ENCODE data around the gene ACTN2.

Gene ACTN2

GRCh38 chr1:236692128-236692527, 5.8 kb downstream of the ACTN2 start:
- DNase-seq = no peak

GRCh38 chr1:236692742-236693141, 6.4 kb downstream of the ACTN2 start:
- DNase-seq = no peak

GRCh38 chr1:236699366-236699765, 13.1 kb downstream of the ACTN2 start:
- DNase-seq = no peak

GRCh38 chr1:236700903-236701302, 14.6 kb downstream of the ACTN2 start:
- no peak for DNase-seq

- no peak for DNase-seq
Measured at GRCh38 chr1:236701782-236702181, 15.5 kb downstream of the ACTN2 start.

- no peak for DNase-seq
Measured at GRCh38 chr1:236702791-236703394, 16.6 kb downstream of the ACTN2 start.

GRCh38 chr1:236705771-236706170, 19.5 kb downstream of the ACTN2 start:
- no peak for DNase-seq

GRCh38 chr1:236706183-236706582, 19.9 kb downstream of the ACTN2 start:
- no peak for DNase-seq

- no peak for DNase-seq
Measured at GRCh38 chr1:236710328-236710892, 24.1 kb downstream of the ACTN2 start.

- DNase-seq = no peak
Measured at GRCh38 chr1:236716160-236716559, 29.9 kb downstream of the ACTN2 start.

GRCh38 chr1:236717811-236718210, 31.5 kb downstream of the ACTN2 start:
- no peak for DNase-seq

GRCh38 chr1:236718328-236718727, 32.0 kb downstream of the ACTN2 start:
- no peak for DNase-seq

- DNase-seq = no peak
Measured at GRCh38 chr1:236720206-236720605, 33.9 kb downstream of the ACTN2 start.

GRCh38 chr1:236720611-236721010, 34.3 kb downstream of the ACTN2 start:
- no peak for DNase-seq

GRCh38 chr1:236724049-236724448, 37.8 kb downstream of the ACTN2 start:
- DNase-seq = no peak

- no peak for DNase-seq
Measured at GRCh38 chr1:236724506-236724905, 38.2 kb downstream of the ACTN2 start.

- DNase-seq = no peak
Measured at GRCh38 chr1:236725668-236726067, 39.4 kb downstream of the ACTN2 start.

GRCh38 chr1:236727521-236727920, 41.2 kb downstream of the ACTN2 start:
- DNase-seq = no peak

GRCh38 chr1:236728752-236729151, 42.5 kb downstream of the ACTN2 start:
- DNase-seq = no peak

- no peak for DNase-seq
Measured at GRCh38 chr1:236733653-236734052, 47.4 kb downstream of the ACTN2 start.

GRCh38 chr1:236734141-236734765, 48.0 kb downstream of the ACTN2 start:
- DNase-seq = no peak

GRCh38 chr1:236736761-236737160, 50.5 kb downstream of the ACTN2 start:
- no peak for DNase-seq

- DNase-seq = no peak
Measured at GRCh38 chr1:236741753-236742152, 55.5 kb downstream of the ACTN2 start.

GRCh38 chr1:236742421-236743160, 56.3 kb downstream of the ACTN2 start:
- no peak for DNase-seq

Measured in HCEC 1CT (cell line).